GM18861 (cell line): ENCODE measurements around the gene USP53.
A peak's percentile ranks its signal among the peaks of the same experiment; 100 is the strongest.
"Not testable (repeated sequence)": the region's sequence is repeated elsewhere in the genome, so short reads cannot be mapped to it uniquely, and the experiment has no call there.

Experiments used
- ATAC-seq: cut with Tn5 transposase; IDR thresholded peaks from one replicate; pipeline ENCODE4 v1.9.1; 2021; ENCODE audit not compliant: unreplicated experiment

The USP53 gene

GRCh38 chr4:119313237-119313636 lies 100.7 kb downstream of the USP53 start:
- ATAC-seq, result no peak

DNA sequence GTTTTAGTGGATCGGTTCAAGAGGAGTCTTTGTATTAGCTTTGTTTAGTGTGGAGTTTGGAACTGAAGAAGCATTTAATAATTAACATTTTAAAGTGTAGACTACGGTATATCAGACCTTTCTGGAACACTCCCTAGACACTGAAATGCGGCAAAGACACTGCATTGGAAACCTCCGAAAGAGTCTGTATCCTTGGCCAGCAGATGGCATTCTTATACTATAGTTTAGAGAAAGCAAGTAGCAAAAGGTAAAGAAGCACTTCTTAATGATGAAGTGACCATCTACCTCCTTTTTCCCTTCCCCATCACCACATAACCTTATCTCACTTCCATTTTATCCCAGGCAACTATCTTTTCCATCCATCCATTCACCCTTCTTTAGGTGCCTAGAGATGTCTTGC lies 101.8 kb downstream of the USP53 start:
- ATAC-seq, result peak; percentile 75

GRCh38 chr4:119315036-119315435 lies 102.5 kb downstream of the USP53 start:
- ATAC-seq, result no peak

GRCh38 chr4:119317990-119318389 lies 105.5 kb downstream of the USP53 start:
- ATAC-seq, result no peak

DNA sequence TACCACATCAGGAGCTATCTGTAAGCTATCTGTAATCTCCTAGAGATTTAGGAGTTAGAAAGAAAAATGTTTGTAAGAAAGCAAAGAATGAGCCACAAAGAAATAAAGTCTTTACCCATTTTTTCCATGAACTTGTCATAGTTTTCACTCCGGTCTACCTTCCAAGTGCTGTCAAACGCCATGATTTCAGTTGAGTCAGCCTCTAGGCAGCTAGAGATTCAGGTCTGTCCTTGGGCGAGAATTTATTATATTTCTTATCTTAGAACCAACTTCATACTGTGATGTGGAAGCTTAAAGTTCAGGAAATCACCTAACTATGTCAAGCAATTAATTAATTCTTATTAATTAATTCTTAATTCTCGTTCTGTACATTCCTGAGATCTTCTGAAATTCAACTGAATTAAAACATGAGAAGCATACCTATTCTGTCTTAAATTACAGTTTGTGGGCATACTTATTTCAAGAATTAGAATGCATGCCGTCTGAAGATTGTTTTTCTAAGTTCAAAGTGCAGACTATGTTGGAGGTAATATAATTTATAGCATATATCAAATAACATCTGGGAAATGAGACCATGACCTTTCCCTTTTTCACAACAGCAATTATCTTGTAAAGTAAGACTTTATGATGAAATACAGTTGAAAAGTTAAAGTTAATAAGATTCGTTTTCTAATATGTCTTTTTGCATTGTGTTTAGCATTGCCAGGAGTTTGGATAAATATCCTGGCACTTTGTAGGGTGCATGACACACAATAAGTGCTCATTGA lies 109.6 kb downstream of the USP53 start, which contains the start of gene FABP2:
FABP2 (minus strand) TSS at position 218 of the 767 bp plus-strand sequence; CDS start at position 182, 36 bp downstream.
- ATAC-seq, result no peak

DNA sequence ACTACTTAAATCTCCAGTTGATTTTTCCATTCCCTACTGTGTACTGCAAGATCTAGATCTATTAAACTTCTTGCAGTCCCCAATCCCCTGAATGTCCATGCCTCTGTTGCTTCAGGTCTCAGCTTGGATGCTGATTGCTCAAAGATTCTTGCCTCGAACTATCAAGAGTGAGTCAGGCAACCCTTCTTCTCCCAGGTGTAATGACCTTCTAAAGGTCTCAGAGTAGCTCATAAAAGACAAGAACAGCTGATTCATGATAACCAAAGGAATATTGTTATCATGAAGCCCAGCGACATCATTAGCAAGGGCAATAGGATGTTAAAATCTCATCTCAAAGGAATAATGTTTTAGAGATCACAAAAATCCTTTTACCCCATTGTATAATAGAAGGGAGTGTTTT lies 116.2 kb downstream of the USP53 start:
- ATAC-seq, result no peak

DNA sequence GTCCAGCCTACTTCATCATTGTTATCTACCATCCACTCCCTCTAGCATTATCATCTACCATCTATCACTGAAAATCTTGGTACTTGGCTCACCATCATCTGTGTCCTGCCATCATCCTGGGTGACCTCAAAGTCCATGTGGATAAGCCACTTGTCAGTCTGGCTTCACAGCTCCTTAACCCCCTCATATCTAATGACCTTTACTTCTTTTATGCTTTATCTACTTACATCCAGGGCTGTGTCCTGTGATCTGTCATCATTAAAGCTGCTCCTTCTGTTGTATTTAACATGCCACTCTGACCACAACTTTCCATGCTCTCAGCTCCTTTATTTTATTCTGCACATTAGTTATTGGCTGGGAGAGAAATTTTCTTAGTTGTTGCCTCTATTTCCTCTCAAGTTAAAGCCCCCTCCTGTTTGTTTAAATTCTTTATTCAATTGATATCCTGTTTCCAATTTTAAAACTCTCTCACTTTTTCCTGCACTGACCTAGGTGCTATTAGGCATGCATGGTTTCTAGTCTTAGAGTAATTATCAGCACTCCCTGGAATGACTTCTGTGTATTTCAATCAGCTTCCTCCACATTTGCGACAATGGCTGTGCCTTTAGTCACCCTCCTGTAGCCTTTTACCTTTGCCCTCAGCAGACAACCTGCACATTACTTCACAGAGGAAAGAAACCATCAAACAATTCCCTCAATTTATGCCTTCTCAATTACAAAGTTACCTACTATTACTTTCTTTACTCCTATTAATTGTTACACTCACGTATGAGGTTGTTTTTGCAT lies 117.5 kb downstream of the USP53 start:
- no peak for ATAC-seq

DNA sequence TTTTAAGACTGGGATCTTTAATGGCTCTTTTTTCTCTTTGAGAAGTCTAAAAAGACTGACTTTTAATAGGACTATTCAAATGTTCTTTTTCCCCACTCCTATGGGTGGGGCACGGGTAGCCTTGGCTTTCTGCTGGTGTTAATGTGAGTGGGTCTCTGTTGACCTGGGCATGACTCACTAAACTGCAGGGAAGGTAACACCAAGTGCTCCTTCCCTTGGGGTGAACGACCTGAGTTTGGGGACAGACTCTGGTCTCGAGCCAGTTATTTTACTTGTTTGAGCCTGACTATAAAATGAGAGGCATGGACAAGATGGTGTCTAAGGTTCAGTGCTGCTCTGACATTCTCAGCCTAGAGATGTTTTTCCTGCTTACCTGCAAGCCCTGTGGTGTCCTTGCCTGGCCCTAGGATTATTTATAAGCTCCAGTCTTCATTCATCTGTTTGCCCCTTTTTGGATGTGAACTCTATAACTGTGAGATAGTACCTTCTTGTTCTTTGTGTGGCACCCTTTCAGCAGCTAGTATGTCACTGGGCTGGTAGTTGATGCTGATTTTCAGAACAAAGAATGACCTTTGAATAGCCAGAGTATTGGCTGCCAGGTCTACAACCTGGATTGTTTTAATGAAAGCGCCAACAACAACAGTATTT lies 123.9 kb downstream of the USP53 start:
- not testable (repeated sequence) for ATAC-seq

- no peak for ATAC-seq
These were observed 124.5 kb downstream of the USP53 start for GRCh38 chr4:119337010-119337409.

DNA sequence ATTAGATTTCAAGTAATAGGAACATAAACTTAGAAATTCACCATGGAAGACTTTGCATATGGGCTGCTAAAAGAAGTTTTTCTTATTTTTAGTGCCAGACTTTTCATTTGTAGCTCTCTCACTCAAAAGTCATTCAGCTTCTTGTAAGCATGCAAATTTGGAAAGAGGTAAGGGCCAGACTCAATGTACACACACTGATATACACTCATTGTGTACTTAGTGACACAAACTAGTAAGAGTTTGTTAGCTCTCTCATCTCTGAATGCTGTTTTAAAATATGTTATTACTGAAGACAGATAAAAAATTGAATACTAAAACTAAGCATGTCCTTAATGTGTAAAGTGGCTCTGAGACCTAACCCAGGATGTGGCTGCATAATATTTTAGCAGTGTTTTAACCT lies 127.4 kb downstream of the USP53 start:
- not testable (repeated sequence) for ATAC-seq

GRCh38 chr4:119343293-119343692 lies 130.8 kb downstream of the USP53 start:
- ATAC-seq, result not testable (repeated sequence)
